ENCODE results near the gene SHH.

SHH gene

DNA sequence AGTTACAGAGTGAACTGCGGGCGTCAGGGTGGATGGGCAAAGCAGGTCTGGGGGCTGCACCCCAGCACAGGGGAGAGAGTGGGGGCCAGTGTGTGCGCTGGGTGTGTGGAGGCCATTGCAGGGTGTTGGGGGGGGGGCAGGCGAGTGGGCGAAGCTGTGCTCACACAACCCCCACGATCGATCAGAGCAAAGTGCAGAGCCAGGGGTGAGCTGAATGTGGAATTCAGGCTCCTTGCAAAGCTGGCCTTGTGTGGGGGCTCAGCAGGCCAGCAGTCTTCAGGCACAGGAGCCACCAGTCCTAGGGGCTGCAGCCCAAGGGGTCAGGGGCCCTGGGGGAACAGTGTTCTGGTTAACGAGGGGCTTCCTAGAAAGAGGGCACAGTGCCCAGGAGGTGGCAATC lies 862 bp upstream of the SHH start:
- TF ChIP-seq ZFX (IDR thresholded peaks at IDR 0.05; ENCODE audit: borderline replicate concordance) = no peak
- TF ChIP-seq, protein P1, sequence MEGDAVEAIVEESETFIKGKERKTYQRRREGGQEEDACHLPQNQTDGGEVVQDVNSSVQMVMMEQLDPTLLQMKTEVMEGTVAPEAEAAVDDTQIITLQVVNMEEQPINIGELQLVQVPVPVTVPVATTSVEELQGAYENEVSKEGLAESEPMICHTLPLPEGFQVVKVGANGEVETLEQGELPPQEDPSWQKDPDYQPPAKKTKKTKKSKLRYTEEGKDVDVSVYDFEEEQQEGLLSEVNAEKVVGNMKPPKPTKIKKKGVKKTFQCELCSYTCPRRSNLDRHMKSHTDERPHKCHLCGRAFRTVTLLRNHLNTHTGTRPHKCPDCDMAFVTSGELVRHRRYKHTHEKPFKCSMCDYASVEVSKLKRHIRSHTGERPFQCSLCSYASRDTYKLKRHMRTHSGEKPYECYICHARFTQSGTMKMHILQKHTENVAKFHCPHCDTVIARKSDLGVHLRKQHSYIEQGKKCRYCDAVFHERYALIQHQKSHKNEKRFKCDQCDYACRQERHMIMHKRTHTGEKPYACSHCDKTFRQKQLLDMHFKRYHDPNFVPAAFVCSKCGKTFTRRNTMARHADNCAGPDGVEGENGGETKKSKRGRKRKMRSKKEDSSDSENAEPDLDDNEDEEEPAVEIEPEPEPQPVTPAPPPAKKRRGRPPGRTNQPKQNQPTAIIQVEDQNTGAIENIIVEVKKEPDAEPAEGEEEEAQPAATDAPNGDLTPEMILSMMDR (IDR thresholded peaks at IDR 0.05) = no peak

DNA sequence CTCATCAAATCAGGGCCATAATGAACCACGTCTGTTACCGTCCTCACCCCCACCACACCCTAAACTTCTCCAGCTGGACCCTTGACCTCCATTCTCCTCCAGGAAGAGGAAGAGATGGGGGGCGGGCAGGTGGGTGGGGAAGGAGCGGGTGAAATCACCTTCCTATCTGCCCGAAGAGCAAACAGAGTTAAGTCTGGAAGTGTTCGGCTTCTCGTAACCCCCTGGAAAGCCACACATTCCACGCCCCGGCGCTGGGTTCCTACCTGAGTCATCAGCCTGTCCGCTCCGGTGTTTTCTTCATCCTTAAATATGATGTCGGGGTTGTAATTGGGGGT lies 736 bp downstream of the SHH start:
- no peak for TF ChIP-seq ZFX (IDR thresholded peaks at IDR 0.05; ENCODE audit: borderline replicate concordance)
- TF ChIP-seq, protein P1 (IDR thresholded peaks at IDR 0.05) = no peak

More for the DNA sequence above, 862 bp upstream of the SHH start:
- no peak overlapping the region for H3K27ac ChIP-seq

GRCh38 chr7:155810770-155811559 lies 1.3 kb downstream of the SHH start:
- TF ChIP-seq, protein P1 (IDR thresholded peaks at IDR 0.05) = no peak
- TF ChIP-seq ZFX (IDR thresholded peaks at IDR 0.05; ENCODE audit: borderline replicate concordance) = no peak
- H3K27ac ChIP-seq = no peak overlapping the region

More for the DNA sequence above, 736 bp downstream of the SHH start:
- H3K27ac ChIP-seq = no peak overlapping the region

GRCh38 chr7:155809947-155810769 lies 2.1 kb downstream of the SHH start:
- TF ChIP-seq ZFX (IDR thresholded peaks at IDR 0.05; ENCODE audit: borderline replicate concordance) = no peak
- TF ChIP-seq, protein P1 (IDR thresholded peaks at IDR 0.05) = no peak
- no peak overlapping the region for H3K27ac ChIP-seq

GRCh38 chr7:155809332-155809946 lies 2.8 kb downstream of the SHH start:
- TF ChIP-seq ZFX (IDR thresholded peaks at IDR 0.05; ENCODE audit: borderline replicate concordance) = no peak
- TF ChIP-seq, protein P1 (IDR thresholded peaks at IDR 0.05) = no peak
- H3K27ac ChIP-seq = no peak overlapping the region; the same call in 1 of the 2 replicates

DNA sequence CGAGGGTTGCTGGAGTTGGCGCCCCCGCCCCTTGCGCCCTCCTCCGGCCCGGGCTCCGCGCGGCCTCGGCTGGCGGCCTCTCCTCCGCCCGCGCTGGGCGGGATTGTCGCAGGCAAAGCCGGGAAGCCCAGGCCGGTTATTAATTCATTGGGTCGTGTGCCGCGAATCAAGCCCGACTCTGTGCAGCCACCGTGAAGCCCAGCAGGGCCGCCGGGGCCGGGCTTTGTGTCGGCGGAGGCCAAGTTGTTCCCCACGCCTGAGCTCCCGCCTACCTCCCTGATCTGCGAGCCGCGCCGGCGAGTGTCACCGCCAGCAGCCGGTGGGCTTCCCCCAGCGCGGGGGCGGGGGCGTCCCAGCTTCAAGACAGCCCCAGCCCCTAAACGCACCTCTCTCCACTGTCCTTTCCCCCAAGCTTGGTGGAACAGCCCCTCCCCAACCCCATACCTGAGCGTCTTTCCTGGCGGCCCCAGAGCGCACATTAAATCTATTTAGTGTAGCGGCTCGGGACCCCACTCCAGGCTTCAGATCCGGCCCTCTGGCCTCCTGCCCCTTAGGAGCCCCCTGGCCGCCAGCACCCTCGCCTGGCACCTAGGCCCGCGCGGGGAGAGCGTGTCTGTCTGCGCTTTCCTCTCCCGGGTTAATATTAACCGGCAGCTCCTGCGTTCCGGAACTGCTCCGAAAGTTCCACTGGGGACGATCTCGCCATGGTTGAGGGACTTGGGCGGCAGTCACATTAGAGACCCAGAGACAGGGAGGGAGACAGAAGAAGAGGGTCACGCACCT lies 3.5 kb downstream of the SHH start:
- TF ChIP-seq, protein P1 (IDR thresholded peaks at IDR 0.05) = peak; percentile 15; the same call in 1 of the 2 replicates
- TF ChIP-seq ZFX (IDR thresholded peaks at IDR 0.05; ENCODE audit: borderline replicate concordance) = no peak
- H3K27ac ChIP-seq = peak overlapping the region; percentile 26; the same call in 1 of the 2 replicates
